ENCODE data around the gene LRIT1. TPM values are rescaled to one million over a fixed set of nuclear protein-coding genes. Genes with fewer than 3 reads are reported as not detected.

Gene LRIT1
- total RNA-seq, 3 donors from 2014 or later, result not detected

DNA sequence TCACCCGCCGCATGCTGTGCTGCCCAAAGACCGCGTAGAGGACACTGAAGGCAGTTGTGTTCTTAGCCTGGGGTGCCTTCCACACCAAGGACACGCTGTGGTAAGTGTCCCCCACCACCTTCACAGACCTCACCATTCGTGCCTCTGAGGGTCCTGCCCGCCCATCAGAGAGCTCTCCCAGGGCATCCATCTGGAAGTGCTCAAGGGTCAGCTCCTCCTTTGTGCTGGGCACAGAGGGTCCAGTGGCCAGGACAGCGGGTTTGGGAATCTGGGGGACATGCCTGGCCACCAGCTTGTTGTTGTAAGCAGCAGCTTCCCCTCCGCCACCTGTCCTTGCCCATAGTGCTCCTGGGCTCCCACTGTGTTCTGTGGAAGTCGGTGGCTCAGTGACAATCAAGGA, 9.0 kb downstream of the LRIT1 start:
- intact Hi-C loops (cut with DNase I; ENCODE audit: low total_unique reads), result no loop called here
- Histone ChIP-seq H3K4me1 (no peaks in the 10 kb centered on the region), H3K4me3 (no peak overlapping the region), H3K27ac (no peak overlapping the region), H3K9me3 (peaks cover 0 to 2% of the 10 kb centered on the region in 2 donors), H3K36me3 (no peaks in the 10 kb centered on the region), H3K27me3 (peaks cover 0 to 12% of the 10 kb centered on the region in 2 donors)
- DNase-seq (ENCODE audit: low spot score in 2 of 2), result no peak
- TF ChIP-seq, protein P1, sequence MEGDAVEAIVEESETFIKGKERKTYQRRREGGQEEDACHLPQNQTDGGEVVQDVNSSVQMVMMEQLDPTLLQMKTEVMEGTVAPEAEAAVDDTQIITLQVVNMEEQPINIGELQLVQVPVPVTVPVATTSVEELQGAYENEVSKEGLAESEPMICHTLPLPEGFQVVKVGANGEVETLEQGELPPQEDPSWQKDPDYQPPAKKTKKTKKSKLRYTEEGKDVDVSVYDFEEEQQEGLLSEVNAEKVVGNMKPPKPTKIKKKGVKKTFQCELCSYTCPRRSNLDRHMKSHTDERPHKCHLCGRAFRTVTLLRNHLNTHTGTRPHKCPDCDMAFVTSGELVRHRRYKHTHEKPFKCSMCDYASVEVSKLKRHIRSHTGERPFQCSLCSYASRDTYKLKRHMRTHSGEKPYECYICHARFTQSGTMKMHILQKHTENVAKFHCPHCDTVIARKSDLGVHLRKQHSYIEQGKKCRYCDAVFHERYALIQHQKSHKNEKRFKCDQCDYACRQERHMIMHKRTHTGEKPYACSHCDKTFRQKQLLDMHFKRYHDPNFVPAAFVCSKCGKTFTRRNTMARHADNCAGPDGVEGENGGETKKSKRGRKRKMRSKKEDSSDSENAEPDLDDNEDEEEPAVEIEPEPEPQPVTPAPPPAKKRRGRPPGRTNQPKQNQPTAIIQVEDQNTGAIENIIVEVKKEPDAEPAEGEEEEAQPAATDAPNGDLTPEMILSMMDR (IDR thresholded peaks at IDR 0.05), result no peak
- no peak for TF ChIP-seq POLR2A (IDR thresholded peaks at IDR 0.05)
- no peak for TF ChIP-seq POLR2AphosphoS5 (IDR thresholded peaks at IDR 0.05)

- Histone ChIP-seq H3K27me3 (peaks cover 0 to 6% of the 10 kb centered on the region in 2 donors), H3K4me1 (no peaks in the 10 kb centered on the region), H3K27ac (peak overlapping the region; percentile 44 to 69), H3K36me3 (no peaks in the 10 kb centered on the region), H3K9me3 (no peaks in the 10 kb centered on the region), H3K4me3 (no peak overlapping the region)
- TF ChIP-seq, protein P1 (IDR thresholded peaks at IDR 0.05), result no peak
- peak in 1 of 3 donors; percentile 51 for TF ChIP-seq POLR2AphosphoS5 (IDR thresholded peaks at IDR 0.05)
- no peak for TF ChIP-seq POLR2A (IDR thresholded peaks at IDR 0.05)
- peak in 1 of 2 donors; percentile 77 for DNase-seq (ENCODE audit: low spot score in 2 of 2)
- intact Hi-C loops (cut with DNase I; ENCODE audit: low total_unique reads), result no loop called here
Measured at GRCh38 chr10:84230359-84230758, 11.0 kb downstream of the LRIT1 start.

DNA sequence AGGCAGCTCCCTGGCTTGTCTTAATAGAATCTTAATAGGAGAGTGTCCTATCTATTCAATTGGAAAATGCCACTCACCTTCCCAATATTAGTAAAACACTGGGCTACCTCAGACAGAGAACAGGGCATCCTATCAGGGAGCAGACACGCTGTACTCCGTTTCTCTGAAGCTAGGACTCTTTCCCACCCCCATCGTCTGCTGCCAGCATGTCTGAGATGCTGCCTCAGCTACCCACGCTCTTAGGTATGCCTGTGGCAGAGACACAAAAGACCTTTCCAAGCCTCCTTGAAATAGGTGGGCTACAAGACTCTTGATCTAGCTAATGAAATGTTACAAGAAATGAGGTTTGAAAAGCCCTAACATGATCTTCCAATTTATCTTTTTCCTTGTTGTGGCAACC, 13.5 kb downstream of the LRIT1 start:
- no peaks in the 10 kb centered on the region for H3K27me3 ChIP-seq
- intact Hi-C loops (cut with DNase I; ENCODE audit: low total_unique reads), result no loop called here
- no peaks in the 10 kb centered on the region for H3K9me3 ChIP-seq
- no peak overlapping the region for H3K27ac ChIP-seq
- H3K4me1 ChIP-seq, result no peaks in the 10 kb centered on the region
- no peaks in the 10 kb centered on the region for H3K36me3 ChIP-seq
- H3K4me3 ChIP-seq, result no peak overlapping the region
- no peak for TF ChIP-seq POLR2AphosphoS5 (IDR thresholded peaks at IDR 0.05)
- TF ChIP-seq, protein P1 (IDR thresholded peaks at IDR 0.05), result no peak
- TF ChIP-seq POLR2A (IDR thresholded peaks at IDR 0.05), result no peak
- no peak for DNase-seq (ENCODE audit: low spot score in 2 of 2)

DNA sequence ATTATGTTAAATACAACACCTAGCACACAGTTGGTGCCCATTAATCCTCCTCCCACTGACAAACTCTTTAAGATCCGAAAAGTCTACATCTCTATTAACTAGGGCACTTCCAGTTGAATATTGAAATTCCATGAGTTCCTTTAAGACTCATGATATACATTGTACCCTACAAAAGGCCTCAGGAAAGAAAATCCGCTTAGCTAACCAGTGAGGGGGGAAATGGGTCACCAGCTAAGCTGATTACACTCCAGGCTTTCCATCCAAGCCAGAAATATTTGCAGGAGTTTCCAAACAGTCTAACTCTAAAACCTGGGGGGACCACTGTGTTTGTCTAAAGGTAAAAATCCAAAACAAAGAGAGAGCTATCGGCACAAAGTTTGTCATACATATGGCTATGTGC, 14.7 kb downstream of the LRIT1 start:
- DNase-seq (ENCODE audit: low spot score in 2 of 2), result no peak
- Histone ChIP-seq H3K4me1 (no peaks in the 10 kb centered on the region), H3K27ac (no peak overlapping the region), H3K9me3 (no peaks in the 10 kb centered on the region), H3K36me3 (no peaks in the 10 kb centered on the region), H3K27me3 (no peaks in the 10 kb centered on the region), H3K4me3 (no peak overlapping the region)
- TF ChIP-seq POLR2AphosphoS5 (IDR thresholded peaks at IDR 0.05) (no peak), POLR2A (IDR thresholded peaks at IDR 0.05) (no peak)
- TF ChIP-seq, protein P1 (IDR thresholded peaks at IDR 0.05), result no peak
- intact Hi-C loops (cut with DNase I; ENCODE audit: low total_unique reads), result no loop called here

GRCh38 chr10:84225427-84226173, 15.7 kb downstream of the LRIT1 start, which contains the start of gene LRIT2:
LRIT2 (minus strand) TSS chr10:84225544; CDS start chr10:84225520, 24 bp downstream.
- no peak for TF ChIP-seq POLR2A (IDR thresholded peaks at IDR 0.05)
- TF ChIP-seq, protein P1 (IDR thresholded peaks at IDR 0.05), result no peak
- TF ChIP-seq POLR2AphosphoS5 (IDR thresholded peaks at IDR 0.05), result no peak
- Histone ChIP-seq H3K4me3 (no peak within 1 kb of the TSS), H3K4me1 (no peaks in the 10 kb centered on the region), H3K27me3 (no peaks in the 10 kb centered on the region), H3K27ac (no peak within 1 kb of the TSS), H3K9me3 (no peaks in the 10 kb centered on the region), H3K36me3 (no peaks in the 10 kb centered on the region)
- DNase-seq (ENCODE audit: low spot score in 2 of 2), result no peak
- intact Hi-C loops (cut with DNase I; ENCODE audit: low total_unique reads), result no loop called here
